Vagina (tissue), 2 donors: Measurements from ENCODE around the gene ZNF790.

ENCODE experiments used
- CTCF ChIP-seq, 3 experiments: fragments of 450-650 bp in 2 of 3; fragments of 200-600 bp in 1 of 3; sonication (generic) in 1 of 3; IDR thresholded peaks; one replicate each; pipeline ENCODE4 v1.5.1; 2017 to 2019; ENCODE audit warnings: antibody characterized with exemption in 3 of 3, mild to moderate bottlenecking in 2 of 3, moderate library complexity in 2 of 3
- POLR2A ChIP-seq, 2 donors: fragments of 450-650 bp; IDR thresholded peaks; one replicate each; pipeline ENCODE4 v1.6.1; 2017; ENCODE audit warnings: antibody characterized with exemption in 2 of 2, mild to moderate bottlenecking in 2 of 2, moderate library complexity in 2 of 2
- POLR2AphosphoS5 ChIP-seq, 2 donors: sonication (generic); formaldehyde crosslinking; IDR thresholded peaks; one replicate each; pipeline ENCODE4 v1.9.0; 2017; ENCODE audit warnings: antibody characterized with exemption in 2 of 2, mild to moderate bottlenecking in 2 of 2, low read depth in 1 of 2; ENCODE audit not compliant: insufficient read depth in 1 of 2

- TF ChIP-seq POLR2A (IDR thresholded peaks at IDR 0.05) = no peak
- TF ChIP-seq CTCF (IDR thresholded peaks at IDR 0.05) = no peak
- TF ChIP-seq POLR2AphosphoS5 (IDR thresholded peaks at IDR 0.05; ENCODE audit: insufficient read depth in 1 of 2, low read depth in 1 of 2) = no peak
These were observed 31.2 kb downstream of the ZNF790 start for GRCh38 chr19:36807029-36807428.
